ENCODE data around the gene FBXL5. TPM values are rescaled to one million over a fixed set of nuclear protein-coding genes. Genes with fewer than 3 reads are reported as not detected.

Gene FBXL5
- total RNA-seq, 1 donor from 2014 or later: 105 TPM

- DNase-seq (ENCODE audit: low read depth): peak; percentile 83
Measured at GRCh38 chr4:15557786-15558550, 97.2 kb downstream of the FBXL5 start.

- DNase-seq (ENCODE audit: low read depth): no peak
Measured at GRCh38 chr4:15556511-15557092, 98.6 kb downstream of the FBXL5 start.

Other genes with a start within 250 kb of the FBXL5 start
- gene C1QTNF7, start 227.3 kb downstream of the FBXL5 start, total RNA-seq: not detected in 2 replicates
- gene CC2D2A, start 185.5 kb downstream of the FBXL5 start, total RNA-seq: 7.8 and 22.3 TPM in 2 replicates
- 20.6 and 22.6 TPM in 2 replicates for gene FAM200B, start 26.5 kb upstream of the FBXL5 start, total RNA-seq
- 0.70 and 8.7 TPM in 2 replicates for gene BST1, start 47.7 kb upstream of the FBXL5 start, total RNA-seq
- gene CD38, start 123.0 kb upstream of the FBXL5 start, total RNA-seq: 0.52 TPM in 1 of 2 replicates, not detected in the other